GM19023 (cell line): ENCODE results near the gene MAP3K6.

Experiments
- ATAC-seq: cut with Tn5 transposase; IDR thresholded peaks from one replicate; pipeline ENCODE4 v1.9.1; 2021; ENCODE audit warnings: mild to moderate bottlenecking, moderate library complexity; ENCODE audit not compliant: unreplicated experiment

Gene MAP3K6

DNA sequence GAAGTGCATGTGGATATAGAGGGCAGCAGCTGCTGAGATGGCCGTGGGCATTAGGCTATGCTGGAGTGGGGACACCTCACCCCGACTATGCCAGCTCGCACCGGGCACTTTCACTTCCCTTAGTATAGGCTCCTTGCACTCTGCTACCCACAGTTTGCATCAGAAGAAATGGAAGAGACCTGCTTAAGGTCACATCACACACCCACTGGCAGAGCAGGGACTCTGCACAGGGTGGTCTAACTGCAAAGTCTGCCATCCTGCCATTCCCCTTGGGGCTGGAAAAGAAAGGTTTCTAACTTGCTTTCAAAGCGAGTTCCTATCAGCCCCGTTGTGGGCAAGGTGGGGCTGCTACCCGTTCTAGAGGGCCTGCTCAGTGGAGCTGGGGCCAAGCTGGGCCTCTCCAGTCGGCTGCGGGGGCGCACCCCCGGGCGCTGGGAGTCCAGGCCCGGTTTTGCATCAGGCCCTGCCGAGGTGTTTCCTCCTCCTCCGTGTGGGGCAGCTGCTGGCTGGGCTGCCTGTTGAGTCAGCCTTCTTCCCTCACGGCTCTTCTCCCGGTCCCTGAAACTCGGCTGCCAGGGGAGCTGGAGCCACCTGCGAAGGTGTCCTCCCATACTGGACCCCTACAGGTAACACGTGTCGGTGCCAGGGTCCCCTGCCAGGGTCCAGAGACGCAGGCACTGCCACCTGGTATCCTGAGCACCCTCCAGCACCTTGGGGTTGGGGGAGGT lies 25.1 kb downstream of the MAP3K6 start, which contains the start of gene SYTL1:
SYTL1 (plus strand) TSS at position 498 of the 728 bp plus-strand sequence. CDS start 3,313 bp downstream, outside the sequence.
- peak; percentile 41 for ATAC-seq

DNA sequence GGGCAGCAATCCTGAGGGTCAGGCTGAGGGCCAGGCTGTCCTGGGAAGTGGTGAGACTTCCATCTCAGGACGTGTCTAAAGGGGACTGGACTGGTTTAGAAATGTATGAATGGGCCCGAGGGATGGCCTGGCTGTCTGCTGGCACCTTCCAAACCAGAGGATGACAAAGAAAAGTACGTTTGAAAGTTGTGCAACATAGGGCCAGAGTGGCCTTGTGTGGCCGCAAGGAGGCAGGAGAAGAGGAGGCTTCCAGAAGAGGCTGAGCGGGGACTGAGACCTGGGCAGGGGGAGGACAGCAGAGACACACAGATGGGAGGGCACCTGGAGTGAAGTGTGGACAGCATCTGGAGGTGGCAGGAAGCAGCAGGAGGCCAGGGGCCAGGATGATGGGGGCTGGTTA lies 27.5 kb downstream of the MAP3K6 start:
- no peak for ATAC-seq

DNA sequence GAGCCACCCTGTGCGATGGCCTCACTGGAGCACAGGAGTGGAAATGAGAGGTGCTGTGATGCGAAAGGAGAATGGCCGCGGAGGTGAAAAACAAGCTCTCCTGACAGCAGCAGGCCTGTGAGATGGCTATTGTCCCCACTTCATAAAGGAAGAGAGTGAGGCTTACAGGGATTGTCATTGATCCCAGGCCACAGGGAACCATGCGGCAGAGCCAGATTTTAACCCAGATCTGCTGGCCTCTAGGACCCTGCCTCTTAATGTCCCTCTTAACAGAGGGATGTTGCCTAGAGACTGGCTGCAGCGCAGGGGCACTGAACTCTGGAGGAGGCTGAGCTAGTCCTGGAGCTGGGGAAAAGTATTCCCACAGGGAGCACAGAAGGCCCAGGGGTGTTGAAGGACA lies 28.0 kb downstream of the MAP3K6 start:
- no peak for ATAC-seq

DNA sequence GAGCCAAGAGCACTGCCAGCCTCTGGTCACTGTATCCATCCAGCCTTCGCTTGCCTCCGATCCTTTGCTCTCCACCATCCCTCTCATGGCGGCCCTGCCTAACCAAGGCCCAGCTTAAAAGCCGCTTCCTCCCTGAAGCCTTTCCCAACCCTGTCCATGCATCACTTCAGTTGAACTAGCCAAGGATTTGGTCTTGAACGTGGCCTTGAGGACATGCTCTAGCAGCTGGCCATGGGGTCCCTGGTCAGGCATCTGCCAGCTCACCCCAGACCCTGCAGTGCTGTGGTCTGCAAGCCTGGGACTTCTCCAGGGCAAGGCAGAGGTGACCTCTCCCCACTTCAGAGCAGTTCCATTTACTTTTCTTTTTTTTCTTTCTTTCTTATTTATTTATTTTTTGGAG lies 30.0 kb downstream of the MAP3K6 start:
- no peak for ATAC-seq

DNA sequence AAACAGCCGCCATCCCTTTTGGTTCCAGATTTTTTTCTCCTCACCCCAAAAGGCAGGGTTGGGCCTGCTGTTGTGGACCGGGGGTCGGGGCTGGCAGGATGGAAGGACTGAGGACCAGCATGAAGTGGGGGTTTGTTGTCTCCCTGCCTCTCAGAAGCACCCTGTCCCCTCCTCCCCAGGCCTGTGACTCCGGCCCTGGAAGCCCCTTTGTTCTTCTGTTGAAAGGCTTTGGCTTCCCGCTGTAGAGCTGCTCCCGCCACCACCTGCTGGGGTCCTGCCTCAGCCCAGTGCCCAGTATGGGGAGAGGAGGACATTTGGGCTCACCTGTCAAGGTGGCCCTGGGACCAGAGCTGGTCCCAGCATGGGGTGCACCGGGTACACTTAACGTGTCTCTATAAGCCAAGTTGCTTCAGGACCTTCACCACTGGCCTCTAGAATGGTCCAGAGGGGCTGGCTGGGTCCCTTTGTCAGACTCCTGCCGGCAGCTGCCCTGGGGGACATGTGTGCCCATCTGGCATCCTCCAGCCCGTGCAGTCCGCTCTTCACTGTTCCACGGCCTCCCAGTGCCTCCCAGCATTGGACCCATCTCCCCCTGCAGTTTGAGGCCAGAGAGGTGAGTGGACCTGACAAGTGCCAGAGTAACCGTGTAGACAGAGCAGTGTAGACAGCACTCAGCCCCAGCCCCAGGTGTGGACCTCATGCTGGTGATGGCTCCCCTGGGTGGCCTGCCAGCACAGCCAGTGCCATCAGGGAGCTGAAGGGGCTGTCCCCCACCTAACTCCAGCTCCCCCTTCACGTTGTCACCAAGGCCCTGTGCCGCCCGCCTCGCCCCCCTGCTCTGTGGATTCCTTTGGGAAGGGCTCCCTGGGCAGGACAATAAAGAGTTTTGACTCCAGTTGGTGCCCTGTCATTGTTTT lies 31.0 kb downstream of the MAP3K6 start:
- no peak for ATAC-seq

DNA sequence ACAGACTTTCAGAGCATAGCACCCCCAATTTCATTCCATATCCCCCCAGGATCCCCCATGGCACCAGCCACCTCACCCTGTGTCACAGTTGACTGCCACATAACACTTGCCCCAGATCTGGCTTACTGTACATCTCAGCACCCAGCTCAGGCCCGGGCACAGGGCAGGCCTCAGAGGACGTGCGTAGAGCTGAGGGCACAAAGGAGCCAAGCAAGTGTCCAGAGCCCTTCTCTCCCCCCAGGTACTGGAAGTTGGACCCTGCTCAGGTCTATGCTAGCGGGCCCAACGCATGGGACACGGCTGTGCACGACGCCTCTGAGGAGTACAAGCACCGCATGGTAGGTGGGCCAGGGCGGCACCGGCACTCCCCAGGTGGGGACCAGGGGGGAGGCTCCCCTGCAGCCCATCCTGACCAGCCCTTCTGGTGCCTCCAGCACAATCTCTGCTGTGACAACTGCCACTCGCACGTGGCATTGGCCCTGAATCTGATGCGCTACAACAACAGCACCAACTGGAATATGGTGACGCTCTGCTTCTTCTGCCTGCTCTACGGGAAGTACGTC lies 33.0 kb downstream of the MAP3K6 start:
- ATAC-seq = no peak

DNA sequence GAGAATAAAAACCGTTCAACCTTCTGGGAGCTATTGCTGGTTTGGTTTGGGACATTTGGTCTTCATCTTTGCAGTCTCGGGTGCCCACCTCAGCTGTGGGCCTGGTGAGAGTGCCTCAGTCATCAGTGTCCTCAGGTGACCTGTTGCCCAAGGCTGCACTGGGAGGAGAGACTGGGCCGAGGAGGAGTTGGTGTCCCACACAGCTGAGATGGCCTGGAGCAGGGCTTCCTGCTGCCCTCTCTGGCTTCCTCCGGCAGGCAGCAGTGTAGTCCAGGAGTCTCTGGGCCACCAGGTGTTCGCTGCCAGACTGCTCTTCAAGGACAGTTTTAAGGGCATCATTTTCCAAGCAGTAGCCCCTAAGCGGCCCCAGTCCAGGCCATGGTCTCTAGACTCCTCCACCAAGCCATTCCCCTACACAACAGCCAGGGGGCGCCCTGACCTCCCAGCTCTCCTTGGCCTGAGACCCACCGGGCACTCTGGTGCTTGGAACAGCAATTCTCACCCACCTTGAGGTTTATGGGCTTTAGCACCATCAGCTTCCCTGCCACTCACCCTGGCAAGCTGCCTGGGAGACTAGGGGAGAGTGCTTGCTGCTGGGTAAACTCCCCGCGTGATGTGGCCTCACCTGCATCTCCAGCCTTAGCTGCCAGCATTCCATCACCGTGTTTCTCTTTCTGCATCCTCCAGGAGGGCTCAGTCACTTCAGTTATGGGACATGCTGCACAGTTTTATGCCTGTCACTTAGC lies 34.1 kb downstream of the MAP3K6 start:
- no peak for ATAC-seq

DNA sequence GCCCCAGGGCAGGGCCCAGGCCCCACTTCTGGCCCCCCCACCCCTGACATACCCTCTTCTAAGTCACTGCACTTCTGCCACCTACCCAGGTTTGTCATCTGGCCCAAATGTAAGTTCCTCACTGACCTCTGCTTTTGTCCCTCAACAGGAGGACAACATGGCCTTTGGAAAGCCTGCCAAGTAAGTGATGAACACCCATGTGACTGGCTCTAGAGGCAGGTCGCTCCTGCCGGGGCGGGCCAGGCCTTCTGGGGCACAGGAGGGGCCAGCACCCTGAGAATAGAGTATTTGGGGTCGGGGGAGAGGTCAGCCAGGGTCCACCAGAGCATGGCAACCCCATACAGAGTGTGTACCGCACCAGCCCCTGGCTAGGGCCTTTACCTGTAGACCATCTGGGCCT lies 34.8 kb downstream of the MAP3K6 start:
- no peak for ATAC-seq

DNA sequence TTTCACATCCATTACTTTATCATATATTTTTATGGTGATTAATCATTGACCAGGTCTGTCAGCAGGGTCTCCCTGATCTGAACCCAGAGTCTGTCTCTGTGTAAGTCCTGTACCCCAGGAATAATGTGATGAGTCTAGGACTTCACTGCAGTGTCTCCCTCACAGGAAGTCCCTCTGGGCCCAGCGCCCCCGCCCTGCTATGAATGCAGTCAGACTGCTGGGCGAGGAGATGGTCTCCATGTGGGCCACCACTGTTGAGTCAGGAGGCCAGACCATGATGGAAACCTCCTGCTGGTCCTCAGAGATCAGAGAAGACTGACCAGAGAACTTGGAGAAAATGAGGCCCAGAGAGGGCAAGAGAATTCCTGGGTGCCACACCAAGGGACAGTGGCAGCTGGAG lies 35.3 kb downstream of the MAP3K6 start:
- no peak for ATAC-seq

DNA sequence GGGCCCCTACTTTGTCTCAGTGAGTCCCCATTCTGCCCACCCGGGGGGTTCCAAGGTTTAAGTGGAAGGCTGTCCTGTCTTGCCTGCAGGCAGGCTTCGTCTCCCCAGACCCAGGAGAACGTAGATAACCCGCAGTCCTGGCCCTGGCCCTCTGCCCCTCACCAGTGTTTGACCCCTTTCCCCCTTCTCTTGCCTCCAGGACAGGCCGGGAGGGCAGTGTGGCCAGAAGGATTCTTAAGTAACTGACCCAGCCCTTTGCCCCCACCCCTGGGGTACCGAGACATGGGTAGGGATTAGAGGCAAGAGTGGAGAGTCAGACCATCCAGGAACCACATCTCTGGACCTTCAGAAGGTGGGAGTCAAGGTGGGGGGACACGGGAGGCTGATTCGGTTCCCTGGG lies 36.0 kb downstream of the MAP3K6 start:
- ATAC-seq = no peak

DNA sequence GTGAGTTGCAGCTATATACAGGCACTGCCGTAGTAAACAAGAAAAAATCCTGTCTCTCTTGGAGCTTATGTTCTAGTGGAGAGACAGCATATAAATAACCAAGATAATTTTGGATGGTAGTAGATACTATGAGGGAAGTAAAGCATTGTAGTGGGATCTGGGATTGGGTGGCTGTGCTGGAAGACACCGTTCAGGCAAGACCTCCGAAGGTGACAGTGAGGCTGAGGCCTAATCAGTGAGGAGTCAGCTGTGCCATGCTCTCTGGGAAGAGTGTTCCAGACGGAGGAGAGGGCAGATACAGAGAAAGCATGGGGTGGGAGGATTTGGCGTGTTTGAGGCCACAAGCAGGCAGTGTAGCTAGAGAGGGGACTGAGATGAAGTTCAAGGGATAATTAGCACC lies 38.8 kb downstream of the MAP3K6 start:
- ATAC-seq = no peak

DNA sequence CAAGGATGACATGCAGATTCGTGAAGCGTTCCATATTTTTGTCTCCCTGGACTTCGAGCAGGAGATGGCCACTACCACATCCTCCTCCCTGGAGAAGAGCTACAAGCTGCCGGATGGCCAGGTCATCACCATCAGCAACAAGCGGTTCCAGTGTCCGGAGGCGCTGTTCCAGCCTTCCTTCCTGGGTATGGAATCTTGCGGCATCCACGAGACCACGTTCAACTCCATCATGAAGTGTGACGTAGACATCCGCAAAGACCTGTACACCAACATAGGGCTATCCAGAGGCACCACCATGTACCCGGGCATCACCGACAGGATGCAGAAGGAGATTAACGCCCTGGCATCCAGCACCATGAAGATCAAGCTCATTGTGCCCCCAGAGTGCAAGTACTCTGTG lies 41.5 kb downstream of the MAP3K6 start:
- no peak for ATAC-seq

DNA sequence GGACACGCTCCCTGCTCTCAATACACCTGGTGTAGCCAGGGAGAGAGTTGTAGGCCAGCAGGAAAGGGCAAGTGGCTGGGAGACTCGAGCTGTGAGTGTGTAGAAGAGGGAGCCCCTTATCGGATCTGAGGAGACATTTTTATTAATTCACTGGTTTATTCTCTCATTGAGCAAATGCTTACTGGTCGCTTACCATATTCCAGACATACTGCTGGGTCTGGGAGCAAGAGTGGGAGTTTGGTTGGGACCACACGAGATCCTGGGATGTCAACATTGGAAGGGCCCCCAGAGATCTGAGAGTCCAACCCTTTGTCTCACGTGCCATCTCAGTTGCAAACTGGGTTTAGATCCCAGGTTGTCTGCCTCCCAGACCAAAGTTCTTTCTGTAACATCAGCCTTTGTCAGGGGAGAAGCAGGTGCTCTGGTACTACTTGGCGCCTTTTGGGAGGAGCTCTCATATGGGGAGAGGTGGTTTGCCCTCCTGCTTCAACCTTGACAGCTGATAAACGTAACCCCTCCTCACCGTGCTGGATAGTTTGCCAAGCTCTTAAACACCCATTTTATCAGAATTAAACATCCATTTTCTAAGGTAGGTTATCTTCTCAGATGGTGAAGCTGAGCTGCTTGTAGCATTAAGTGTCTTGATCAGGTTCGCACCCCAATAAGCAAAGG lies 44.1 kb downstream of the MAP3K6 start:
- ATAC-seq = no peak

DNA sequence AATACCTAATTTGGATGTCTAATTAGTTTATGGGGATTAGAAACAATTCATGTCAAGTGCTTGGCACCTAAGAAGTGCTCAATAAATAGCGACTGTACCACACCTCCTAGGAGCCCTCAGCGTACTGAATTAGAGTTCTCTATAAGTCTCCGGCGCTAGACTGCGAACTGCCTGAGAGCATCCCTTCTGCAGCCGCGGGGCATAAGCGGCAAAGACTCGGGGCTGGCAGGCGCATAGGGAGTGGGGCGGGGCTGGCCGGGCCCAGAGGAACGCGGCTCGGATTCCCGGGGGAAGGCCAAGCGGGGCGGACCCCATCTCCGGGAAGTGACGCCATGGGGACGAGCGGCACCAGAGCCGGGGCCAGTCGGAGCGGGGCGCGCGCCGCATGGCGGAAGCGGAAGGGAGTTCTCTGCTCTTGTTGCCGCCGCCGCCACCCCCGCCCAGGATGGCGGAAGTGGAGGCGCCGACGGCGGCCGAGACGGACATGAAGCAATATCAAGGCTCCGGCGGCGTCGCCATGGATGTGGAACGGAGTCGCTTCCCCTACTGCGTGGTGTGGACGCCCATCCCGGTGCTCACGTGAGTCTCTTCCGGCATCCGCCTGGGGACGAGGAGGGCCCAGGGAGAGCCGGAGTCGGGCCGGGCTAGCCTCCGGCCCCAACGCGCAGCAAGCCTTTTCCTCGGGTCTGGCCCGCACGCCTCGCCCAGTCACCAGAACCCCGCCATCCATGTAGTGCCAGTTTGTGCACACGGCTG lies 44.8 kb downstream of the MAP3K6 start, which contains the start of gene TMEM222:
TMEM222 (plus strand) TSS at position 351 of the 756 bp plus-strand sequence; CDS start at position 386, 35 bp downstream.
- ATAC-seq = peak; percentile 91

DNA sequence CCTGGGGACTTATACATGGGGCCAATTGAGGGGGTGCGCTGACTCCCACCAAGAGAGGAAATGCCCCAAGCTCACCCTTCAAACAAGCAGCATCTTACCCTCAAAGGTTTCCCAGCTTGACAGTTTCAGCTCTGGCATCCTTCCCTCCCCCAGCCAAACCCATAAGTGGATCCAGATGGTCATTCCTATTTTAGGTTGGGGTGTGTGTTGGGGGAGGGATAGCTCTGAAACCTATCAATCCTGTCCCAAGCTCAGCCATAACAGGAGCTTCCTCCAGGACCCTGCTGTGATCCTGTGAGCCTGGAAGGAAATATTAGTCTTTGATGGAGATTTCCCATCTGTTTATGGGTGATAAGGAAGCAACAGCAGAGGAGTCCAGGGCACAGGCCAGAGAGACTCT lies 48.2 kb downstream of the MAP3K6 start:
- ATAC-seq = no peak

DNA sequence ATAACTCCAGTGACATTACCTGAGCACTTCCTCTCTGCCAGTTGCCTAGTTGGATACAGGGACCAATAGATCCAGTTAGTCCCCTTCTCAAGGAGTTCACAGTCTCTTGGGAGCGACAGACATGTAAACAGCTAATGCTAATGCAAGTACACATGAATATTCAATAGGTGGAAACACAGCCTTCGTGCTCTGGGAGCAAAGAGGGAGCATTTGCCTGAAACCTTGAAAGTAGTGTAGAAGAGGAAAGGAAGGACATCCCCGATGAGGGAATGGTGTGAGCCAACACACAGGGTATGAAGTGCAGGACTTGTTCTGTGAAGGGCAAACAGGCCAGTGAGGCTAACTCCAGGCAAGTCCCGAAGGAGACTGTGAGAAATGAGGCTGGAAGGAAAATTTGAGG lies 48.6 kb downstream of the MAP3K6 start:
- ATAC-seq = no peak

DNA sequence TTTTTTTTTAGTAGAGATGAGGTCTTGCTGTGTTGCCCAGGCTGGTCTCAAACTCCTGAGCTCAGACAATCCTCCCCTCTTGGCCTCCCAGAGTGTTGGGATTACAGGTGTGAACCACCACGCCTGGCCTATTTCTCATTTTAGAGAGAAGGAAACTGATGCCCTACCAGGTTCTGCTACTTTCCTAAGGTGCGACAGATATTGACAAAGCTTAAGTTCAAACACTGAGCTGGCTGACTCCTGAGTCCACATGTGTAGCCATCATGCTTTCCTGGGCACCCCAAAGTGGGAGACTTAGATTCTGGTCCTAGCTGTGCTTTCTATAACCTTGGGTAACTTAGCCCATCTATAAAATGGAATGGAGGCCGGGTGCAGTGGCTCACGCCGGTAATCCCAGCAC lies 49.9 kb downstream of the MAP3K6 start:
- no peak for ATAC-seq

DNA sequence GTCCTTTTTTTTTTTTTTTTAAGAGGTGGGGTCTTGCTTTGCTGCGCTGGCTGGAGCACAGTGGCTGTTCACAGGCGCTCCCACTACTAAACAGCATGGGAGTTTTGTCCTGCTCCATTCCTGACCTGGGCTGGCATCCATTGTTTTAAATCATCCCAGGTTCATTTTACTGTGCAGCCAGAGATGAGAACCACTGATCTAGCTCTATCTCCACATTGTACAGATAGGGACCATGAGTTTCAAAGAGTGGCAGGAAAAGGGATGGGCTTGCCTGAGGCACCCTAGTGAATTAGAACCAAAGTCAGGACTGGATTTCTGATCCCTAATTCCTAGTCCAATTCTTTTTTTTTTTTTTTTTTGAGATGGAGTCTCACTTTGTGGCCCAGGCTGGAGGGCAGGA lies 52.0 kb downstream of the MAP3K6 start:
- no peak for ATAC-seq

DNA sequence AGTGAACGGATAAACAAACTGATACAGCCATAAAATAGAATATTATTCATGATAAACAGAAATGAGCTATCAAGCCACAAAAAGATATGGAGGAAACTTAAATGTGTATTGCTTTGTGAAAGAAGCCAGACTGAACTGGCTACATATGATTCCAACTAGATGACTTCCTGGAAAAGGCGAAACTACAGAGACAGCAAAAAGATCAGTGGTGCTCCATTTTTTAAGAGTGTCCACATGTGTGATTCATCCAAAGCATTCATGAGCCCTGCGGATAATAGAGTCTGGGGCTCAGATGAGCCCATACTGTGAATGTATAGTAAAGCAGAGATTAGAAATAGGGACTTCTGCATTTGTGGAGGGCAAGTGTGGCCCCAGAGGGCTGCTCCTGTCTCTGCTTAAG lies 52.6 kb downstream of the MAP3K6 start:
- no peak for ATAC-seq
